ENCODE results near the gene ECSIT. TPM values are rescaled to one million over a fixed set of nuclear protein-coding genes. Genes with fewer than 3 reads are reported as not detected.
"Not testable (repeated sequence)": the region's sequence is repeated elsewhere in the genome, so short reads cannot be mapped to it uniquely, and the experiment has no call there.

Gene ECSIT
- total RNA-seq, 1 donor from 2014 or later: 49.6 TPM

GRCh38 chr19:11463391-11463790, 65.5 kb downstream of the ECSIT start:
- H3K9me3 ChIP-seq: no peaks in the 10 kb centered on the region
- no peaks in the 10 kb centered on the region for H3K36me3 ChIP-seq
- TF ChIP-seq POLR2AphosphoS5 (IDR thresholded peaks at IDR 0.05; ENCODE audit: insufficient read depth in 1 of 2, low read depth in 1 of 2): no peak
- TF ChIP-seq POLR2A (IDR thresholded peaks at IDR 0.05): no peak
- TF ChIP-seq CTCF (IDR thresholded peaks at IDR 0.05): no peak
- H3K27me3 ChIP-seq: no peaks in the 10 kb centered on the region
- DNase-seq (ENCODE audit: extremely low spot score in 2 of 2): no peak
- intact Hi-C loops (cut with DNase I): no loop called here
- H3K27ac ChIP-seq: no peak overlapping the region
- no peaks in the 10 kb centered on the region for H3K4me1 ChIP-seq
- no peak overlapping the region for H3K4me3 ChIP-seq

GRCh38 chr19:11461453-11461852, 67.5 kb downstream of the ECSIT start:
- H3K27ac ChIP-seq: no peak overlapping the region
- H3K4me3 ChIP-seq: no peak overlapping the region
- H3K9me3 ChIP-seq: no peaks in the 10 kb centered on the region
- TF ChIP-seq POLR2AphosphoS5 (IDR thresholded peaks at IDR 0.05; ENCODE audit: insufficient read depth in 1 of 2, low read depth in 1 of 2) (no peak), POLR2A (IDR thresholded peaks at IDR 0.05) (no peak), CTCF (IDR thresholded peaks at IDR 0.05) (no peak)
- DNase-seq (ENCODE audit: extremely low spot score in 2 of 2): no peak
- intact Hi-C loops (cut with DNase I): no loop called here
- no peaks in the 10 kb centered on the region for H3K36me3 ChIP-seq
- no peaks in the 10 kb centered on the region for H3K27me3 ChIP-seq
- no peaks in the 10 kb centered on the region for H3K4me1 ChIP-seq

GRCh38 chr19:11460207-11460606, 68.7 kb downstream of the ECSIT start:
- Histone ChIP-seq H3K36me3 (no peaks in the 10 kb centered on the region), H3K27ac (no peak overlapping the region)
- intact Hi-C loops (cut with DNase I): no loop called here

GRCh38 chr19:11458912-11459311, 70.0 kb downstream of the ECSIT start:
- H3K9me3 ChIP-seq; H3K36me3 ChIP-seq; H3K27me3 ChIP-seq; DNase-seq (ENCODE audit: extremely low spot score in 2 of 2); H3K27ac ChIP-seq; H3K4me3 ChIP-seq; H3K4me1 ChIP-seq: not testable (repeated sequence)
- intact Hi-C loops (cut with DNase I): loop anchor here (10.0 kb wide), 1 partner anchor 164 kb away; the partner anchor contains the start of gene TSPAN16

More at GRCh38 chr19:11460207-11460606, 68.7 kb downstream of the ECSIT start:
- Histone ChIP-seq H3K4me1 (no peaks in the 10 kb centered on the region), H3K9me3 (no peaks in the 10 kb centered on the region), H3K27me3 (no peaks in the 10 kb centered on the region), H3K4me3 (no peak overlapping the region)
- no peak for DNase-seq (ENCODE audit: extremely low spot score in 2 of 2)
- no peak for TF ChIP-seq POLR2A (IDR thresholded peaks at IDR 0.05)
- no peak for TF ChIP-seq CTCF (IDR thresholded peaks at IDR 0.05)
- no peak for TF ChIP-seq POLR2AphosphoS5 (IDR thresholded peaks at IDR 0.05; ENCODE audit: insufficient read depth in 1 of 2, low read depth in 1 of 2)

GRCh38 chr19:11458236-11458900, 70.6 kb downstream of the ECSIT start:
- H3K27me3 ChIP-seq: no peaks in the 10 kb centered on the region
- no peak overlapping the region for H3K4me3 ChIP-seq
- no peaks in the 10 kb centered on the region for H3K36me3 ChIP-seq
- H3K27ac ChIP-seq: no peak overlapping the region
- no peak for DNase-seq (ENCODE audit: extremely low spot score in 2 of 2)
- TF ChIP-seq POLR2A (IDR thresholded peaks at IDR 0.05): no peak
- no peak for TF ChIP-seq POLR2AphosphoS5 (IDR thresholded peaks at IDR 0.05; ENCODE audit: insufficient read depth in 1 of 2, low read depth in 1 of 2)
- no peak for TF ChIP-seq CTCF (IDR thresholded peaks at IDR 0.05)
- no peaks in the 10 kb centered on the region for H3K9me3 ChIP-seq
- H3K4me1 ChIP-seq: no peaks in the 10 kb centered on the region
- intact Hi-C loops (cut with DNase I): loop anchor here (10.0 kb wide), 1 partner anchor 164 kb away; the partner anchor contains the start of gene TSPAN16

Data from vagina (tissue), 2 donors.